Measurements from ENCODE around the gene COX7A2L. TPM values are rescaled to one million over a fixed set of nuclear protein-coding genes. Genes with fewer than 3 reads are reported as not detected.

COX7A2L gene
- total and polyA plus RNA-seq, 10 of the 15 experiments (the other 5 are each of a cell fraction or from before 2014, with no cell fraction given), result 134 to 532 (median 222) TPM

- 93% methylated on average over 23 of the region's 23 CpGs for WGBS (ENCODE audit: insufficient coverage, insufficient replicate concordance, low lambda C conversion rate, missing lambda C conversion rate)
- CTCF ChIA-PET, result interaction anchor here (0.8 kb wide), 1 partner anchor 252 kb away, joined by 4 read pairs; no protein-coding TSS in a partner anchor
- FAIRE-seq (no peak), DNase-seq (ENCODE audit: low read depth, low spot score) (no peak), ATAC-seq (no peak)
- POLR2A ChIA-PET, result no interaction called here
- Histone ChIP-seq H3K4me1 (ENCODE audit: control insufficient read depth, insufficient read depth, low read length) (no peaks in the 10 kb centered on the region), H3K27me3 (replicated peaks in 1 of 2; ENCODE audit: control insufficient read depth in 2 of 2, insufficient read depth in 2 of 2, low read length in 1 of 2) (no peaks in the 10 kb centered on the region), H3K36me3 (ENCODE audit: control insufficient read depth in 2 of 2, insufficient read depth in 2 of 2, low read length in 1 of 2) (peaks cover 4 to 12% of the 10 kb centered on the region in 2 experiments; a peak in 3 of 4 replicates), H3K9me3 (replicated peaks; ENCODE audit: control insufficient read depth, insufficient read depth, low read length) (no peaks in the 10 kb centered on the region), H3K79me2 (ENCODE audit: control insufficient read depth, insufficient read depth, low read length) (no peaks in the 10 kb centered on the region; the same call in 1 of the 2 replicates), H3K9ac (ENCODE audit: control insufficient read depth, insufficient read depth, low read length) (no peak overlapping the region), H3K4me2 (ENCODE audit: control insufficient read depth, insufficient read depth) (no peak overlapping the region), H3K4me3 (no peak overlapping the region), H4K20me1 (ENCODE audit: control insufficient read depth, insufficient read depth) (no peaks in the 10 kb centered on the region), H3K27ac (ENCODE audit: control insufficient read depth, insufficient read depth) (no peak overlapping the region), H2AFZ (ENCODE audit: control insufficient read depth, low read depth, low read length) (no peak overlapping the region)
- intact Hi-C loops (cut with micrococcal nuclease; ENCODE audit: unreplicated experiment) (no loop called here), in situ Hi-C loops (cut with MboI) (no loop called here)
- TF ChIP-seq MYB (IDR thresholded peaks at IDR 0.05; ENCODE audit: borderline replicate concordance, low read depth, low read length), result no peak
- no peak for TF ChIP-seq TCF3 (IDR thresholded peaks at IDR 0.05; ENCODE audit: borderline replicate concordance, insufficient read depth, low read depth, low read length)
- TF ChIP-seq CHD2 (IDR thresholded peaks at IDR 0.05; ENCODE audit: borderline replicate concordance, low read depth, low read length), result no peak
- TF ChIP-seq GABPA (IDR thresholded peaks at IDR 0.05; ENCODE audit: low read depth), result no peak
- TF ChIP-seq CREB1 (IDR thresholded peaks at IDR 0.05; ENCODE audit: low read depth), result no peak
- SMC1A ChIA-PET (ENCODE audit: uncharacterized antibody, unreplicated experiment), result no interaction called here
- BruUV-seq (replicated peaks), result no TSS peak
- RAD21 ChIA-PET (ENCODE audit: unreplicated experiment), result no interaction called here
Measured at GRCh38 chr2:42340045-42340937, 20.7 kb downstream of the COX7A2L start.

Measured in GM12878 (cell line).